HCT116 (cell line): ENCODE measurements around the gene MTHFD1L.

Experiments used
- CTCF ChIP-seq, 3 experiments: fragments of 200-600 bp in 1 of 3; sonication (generic) in 1 of 3; IDR thresholded peaks in 2 of 3; conservative IDR thresholded peaks in 1 of 3; 2 replicates each; pipeline ENCODE4 v1.5.1; 2012 to 2017; ENCODE audit warnings: low read depth in 2 of 3, low read length in 2 of 3, antibody characterized with exemption in 1 of 3, borderline replicate concordance in 1 of 3, control low read depth in 1 of 3, mild to moderate bottlenecking in 1 of 3, mixed read lengths in 1 of 3, mixed run types in 1 of 3, moderate library complexity in 1 of 3; ENCODE audit not compliant: insufficient read depth in 1 of 3
- EZH2 ChIP-seq: fragments of 200-600 bp; sonication (generic); IDR thresholded peaks from 2 replicates; pipeline ENCODE4 v1.6.1; 2017; ENCODE audit warnings: antibody characterized with exemption, mixed run types
- POLR2AphosphoS5 ChIP-seq: IDR thresholded peaks from 2 replicates; pipeline ENCODE4 v1.6.1; 2011; ENCODE audit warnings: mild to moderate bottlenecking, low read depth, low read length, moderate library complexity
- ZNF274 ChIP-seq: fragments of 200-500 bp; sonication (Bioruptor generic); IDR thresholded peaks from 2 replicates; pipeline ENCODE4 v1.6.1; 2014; ENCODE audit warnings: mild to moderate bottlenecking, low read depth, low read length, inconsistent platforms
- TF ChIP-seq, protein P1 (sequence below): IDR thresholded peaks from 2 replicates; pipeline ENCODE4 v1.6.1; 2012

- TF ChIP-seq, protein P1, sequence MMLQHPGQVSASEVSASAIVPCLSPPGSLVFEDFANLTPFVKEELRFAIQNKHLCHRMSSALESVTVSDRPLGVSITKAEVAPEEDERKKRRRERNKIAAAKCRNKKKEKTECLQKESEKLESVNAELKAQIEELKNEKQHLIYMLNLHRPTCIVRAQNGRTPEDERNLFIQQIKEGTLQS: no peak
- no peak for TF ChIP-seq EZH2
- TF ChIP-seq CTCF (IDR thresholded peaks at IDR 0.05 in 2 of 3, conservative IDR thresholded peaks at IDR 0.05 in 1 of 3; ENCODE audit: borderline replicate concordance in 1 of 3, insufficient read depth in 1 of 3, low read depth in 2 of 3, low read length in 2 of 3): no peak
- TF ChIP-seq ZNF274: no peak
- TF ChIP-seq POLR2AphosphoS5: no peak
Observed at GRCh38 chr6:150967910-150968309, 102.4 kb downstream of the MTHFD1L start.
